ENCODE data around the gene CD300LB.

The CD300LB gene

DNA sequence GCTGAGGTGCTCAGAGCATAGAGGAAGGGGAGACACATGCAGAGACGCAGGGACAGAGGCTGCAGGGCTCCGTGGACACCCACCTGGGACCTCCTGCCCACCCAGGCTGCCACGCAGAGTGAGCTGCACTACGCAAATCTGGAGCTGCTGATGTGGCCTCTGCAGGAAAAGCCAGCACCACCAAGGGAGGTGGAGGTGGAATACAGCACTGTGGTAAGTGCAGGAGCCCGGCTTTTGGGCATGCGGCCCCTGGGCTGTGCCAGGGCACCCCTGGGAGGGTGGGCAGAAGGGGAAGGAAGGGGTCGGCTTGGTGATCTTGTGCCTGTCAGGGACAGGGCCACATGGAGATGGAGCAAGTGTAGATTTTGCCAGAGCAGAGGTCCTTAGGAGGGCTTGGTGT is 49.7 kb downstream of the CD300LB start:
- Histone ChIP-seq H3K79me2 (ENCODE audit: insufficient read depth, low read length) (no peaks in the 10 kb centered on the region), H4K20me1 (ENCODE audit: insufficient read depth, low read length) (peaks cover 12% of the 10 kb centered on the region; the same call in 1 of the 2 replicates), H3K4me1 (ENCODE audit: insufficient read depth, low read length) (peaks cover 45% of the 10 kb centered on the region), H3K4me2 (ENCODE audit: insufficient read depth, low read length) (no peak overlapping the region), H3K9me3 (ENCODE audit: insufficient read depth, low read length, severe bottlenecking) (no peaks in the 10 kb centered on the region), H3K27me3 (ENCODE audit: insufficient read depth, low read length, poor library complexity) (peaks cover 3% of the 10 kb centered on the region), H3K9ac (ENCODE audit: low read depth, low read length) (no peak overlapping the region), H2AFZ (ENCODE audit: low read depth, low read length) (no peak overlapping the region), H3K36me3 (ENCODE audit: insufficient read depth, low read length) (no peaks in the 10 kb centered on the region), H3K27ac (ENCODE audit: low read length) (no peak overlapping the region), H3K4me3 (ENCODE audit: low read depth in 1 of 2, low read length in 2 of 2) (no peak overlapping the region)
- TF ChIP-seq EZH2 (IDR thresholded peaks at IDR 0.05; ENCODE audit: borderline replicate concordance, low read depth, low read length, severe bottlenecking) = no peak
- no peak for TF ChIP-seq CTCF (IDR thresholded peaks at IDR 0.05; ENCODE audit: borderline replicate concordance, extremely low read depth, low read length, poor library complexity, severe bottlenecking)
- no peak for DNase-seq
- no peak for ATAC-seq (ENCODE audit: insufficient read depth, low read depth)

DNA sequence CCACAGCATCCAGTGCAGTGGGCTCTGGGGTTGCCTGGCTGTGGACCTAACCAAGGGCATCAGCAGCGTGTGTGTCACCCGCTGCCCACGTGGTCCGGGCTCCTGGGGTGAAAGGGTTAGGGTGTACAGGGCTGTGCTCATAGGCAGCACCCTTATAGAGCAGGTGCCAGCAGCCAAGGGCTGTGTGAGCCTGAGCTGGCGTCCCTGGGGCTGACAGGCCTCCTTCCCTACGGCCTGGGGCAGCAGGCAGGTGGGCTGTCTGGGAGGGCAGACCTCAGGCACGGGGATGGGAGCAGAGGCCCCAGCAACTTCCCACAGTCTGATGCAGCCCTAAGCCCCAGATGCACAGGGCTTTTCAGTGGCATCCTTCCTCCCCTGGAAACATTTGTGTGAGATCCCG is 51.0 kb downstream of the CD300LB start:
- Histone ChIP-seq H4K20me1 (ENCODE audit: insufficient read depth, low read length) (peaks cover 12% of the 10 kb centered on the region; the same call in 1 of the 2 replicates), H3K27me3 (ENCODE audit: insufficient read depth, low read length, poor library complexity) (peaks cover 2% of the 10 kb centered on the region), H3K4me3 (ENCODE audit: low read depth in 1 of 2, low read length in 2 of 2) (no peak overlapping the region), H3K27ac (ENCODE audit: low read length) (peak overlapping the region; percentile 3; the same call in 1 of the 2 replicates), H3K79me2 (ENCODE audit: insufficient read depth, low read length) (no peaks in the 10 kb centered on the region), H3K36me3 (ENCODE audit: insufficient read depth, low read length) (peaks cover 4% of the 10 kb centered on the region), H3K4me1 (ENCODE audit: insufficient read depth, low read length) (peaks cover 47% of the 10 kb centered on the region), H2AFZ (ENCODE audit: low read depth, low read length) (no peak overlapping the region), H3K9me3 (ENCODE audit: insufficient read depth, low read length, severe bottlenecking) (peaks cover 12% of the 10 kb centered on the region), H3K9ac (ENCODE audit: low read depth, low read length) (no peak overlapping the region), H3K4me2 (ENCODE audit: insufficient read depth, low read length) (no peak overlapping the region)
- DNase-seq (peak; percentile 35), ATAC-seq (ENCODE audit: insufficient read depth, low read depth) (peak; percentile 20; the same call in 2 of the 3 replicates)
- TF ChIP-seq EZH2 (IDR thresholded peaks at IDR 0.05; ENCODE audit: borderline replicate concordance, low read depth, low read length, severe bottlenecking) (no peak), CTCF (IDR thresholded peaks at IDR 0.05; ENCODE audit: borderline replicate concordance, extremely low read depth, low read length, poor library complexity, severe bottlenecking) (no peak)

DNA sequence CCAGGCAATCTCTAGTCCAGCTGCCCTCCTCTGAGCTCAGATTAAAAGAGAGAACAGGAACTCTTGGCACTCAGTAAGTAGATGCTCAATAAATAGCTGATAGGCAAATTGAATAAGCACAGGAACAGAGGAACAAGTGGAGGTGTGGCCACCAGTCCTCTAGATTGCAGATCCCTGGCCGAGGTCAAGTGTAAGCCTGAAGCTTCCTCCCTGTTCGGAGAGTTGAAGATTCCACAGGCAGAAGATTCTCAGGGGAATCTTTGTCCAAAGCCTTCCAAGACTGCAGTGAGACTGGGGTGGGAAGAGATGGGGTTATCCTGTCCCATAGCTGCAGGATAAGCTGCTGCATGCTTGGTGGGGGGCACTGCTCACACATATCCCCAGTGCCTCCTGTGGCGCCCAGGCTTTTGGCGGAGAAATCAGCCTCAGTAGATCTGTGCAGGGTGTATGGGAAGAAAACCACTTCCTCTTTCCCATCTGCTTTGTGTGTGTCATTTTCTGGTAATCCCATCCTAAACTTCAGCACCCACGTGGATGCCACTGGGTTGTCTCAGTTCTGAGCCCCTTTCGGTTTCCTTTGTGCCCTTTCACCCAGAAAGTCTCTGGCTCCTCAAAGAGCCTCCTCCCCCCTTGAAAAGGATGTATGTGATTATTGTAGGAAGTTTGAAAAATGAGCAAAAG is 52.7 kb downstream of the CD300LB start:
- ATAC-seq (ENCODE audit: insufficient read depth, low read depth) (peak; percentile 82), DNase-seq (peak; percentile 79)
- TF ChIP-seq CTCF (IDR thresholded peaks at IDR 0.05; ENCODE audit: borderline replicate concordance, extremely low read depth, low read length, poor library complexity, severe bottlenecking) = peak; percentile 17
- no peak for TF ChIP-seq EZH2 (IDR thresholded peaks at IDR 0.05; ENCODE audit: borderline replicate concordance, low read depth, low read length, severe bottlenecking)
- peaks cover 17% of the 10 kb centered on the region for H3K36me3 ChIP-seq (ENCODE audit: insufficient read depth, low read length)
- H3K27ac ChIP-seq (ENCODE audit: low read length) = peak overlapping the region; percentile 50
- no peak overlapping the region for H3K9ac ChIP-seq (ENCODE audit: low read depth, low read length)
- H2AFZ ChIP-seq (ENCODE audit: low read depth, low read length) = no peak overlapping the region
- H3K79me2 ChIP-seq (ENCODE audit: insufficient read depth, low read length) = no peaks in the 10 kb centered on the region
- H3K4me2 ChIP-seq (ENCODE audit: insufficient read depth, low read length) = peak overlapping the region; percentile 41
- no peak overlapping the region for H3K4me3 ChIP-seq (ENCODE audit: low read depth in 1 of 2, low read length in 2 of 2)
- peaks cover 12% of the 10 kb centered on the region; the same call in 1 of the 2 replicates for H4K20me1 ChIP-seq (ENCODE audit: insufficient read depth, low read length)
- H3K9me3 ChIP-seq (ENCODE audit: insufficient read depth, low read length, severe bottlenecking) = peaks cover 15% of the 10 kb centered on the region
- H3K4me1 ChIP-seq (ENCODE audit: insufficient read depth, low read length) = peaks cover 58% of the 10 kb centered on the region
- H3K27me3 ChIP-seq (ENCODE audit: insufficient read depth, low read length, poor library complexity) = peaks cover 2% of the 10 kb centered on the region

All from DND-41 (cell line).